Glutamatergic neuron (in vitro differentiated cells): Measurements from ENCODE around the gene NDUFA5. TPM values are rescaled to one million over a fixed set of nuclear protein-coding genes. Genes with fewer than 3 reads are reported as not detected.

Source experiments
- DNase-seq: peaks from one replicate; pipeline ENCODE4 v3.0.0; 2022
- H3K27ac Mint-ChIP-seq: one replicate; pipeline ENCODE4 v1.8.0; 2020; ENCODE audit warnings: mild to moderate bottlenecking, mixed read lengths, inconsistent platforms; ENCODE audit not compliant: unreplicated experiment
- H3K27me3 Mint-ChIP-seq: one replicate; pipeline ENCODE4 v1.8.0; 2020; ENCODE audit warnings: mild to moderate bottlenecking, moderate library complexity, mixed read lengths, inconsistent platforms; ENCODE audit not compliant: unreplicated experiment
- H3K36me3 Mint-ChIP-seq: one replicate; pipeline ENCODE4 v1.8.0; 2020; ENCODE audit warnings: mild to moderate bottlenecking, mixed read lengths, inconsistent platforms; ENCODE audit not compliant: unreplicated experiment
- H3K4me1 Mint-ChIP-seq: one replicate; pipeline ENCODE4 v1.8.0; 2020; ENCODE audit warnings: mild to moderate bottlenecking, low read depth, mixed read lengths, inconsistent platforms; ENCODE audit not compliant: unreplicated experiment
- H3K4me3 Mint-ChIP-seq: one replicate; pipeline ENCODE4 v1.8.0; 2020; ENCODE audit warnings: mild to moderate bottlenecking, mixed read lengths, inconsistent platforms; ENCODE audit not compliant: unreplicated experiment
- H3K9me3 Mint-ChIP-seq: one replicate; pipeline ENCODE4 v1.8.0; 2020; ENCODE audit warnings: mild to moderate bottlenecking, moderate library complexity, mixed read lengths, inconsistent platforms; ENCODE audit not compliant: unreplicated experiment
- CTCF ChIP-seq: fragments of 200-600 bp; sonication (generic); IDR thresholded peaks from one replicate; pipeline ENCODE4 v1.5.0; 2021; ENCODE audit not compliant: partially characterized antibody, unreplicated experiment
- total RNA-seq: library from RNA; stranded (reverse); fragmentation: NEBNext Ultra II Directional; extraction: Animal tissue kit (Norgen Biotek cat#: 25700); gene quantifications from one replicate; pipeline ENCODE4 v1.2.1, GENCODE V29; 2021; ENCODE audit not compliant: unreplicated experiment

NDUFA5 gene
- total RNA-seq, 1 donor from 2014 or later, result 84.4 TPM

GRCh38 chr7:123571684-123572083 is 14.1 kb upstream of the NDUFA5 start:
- H3K9me3 Mint-ChIP-seq, result peaks cover 2% of the 10 kb centered on the region
- no peaks in the 10 kb centered on the region for H3K27me3 Mint-ChIP-seq
- no peaks in the 10 kb centered on the region for H3K36me3 Mint-ChIP-seq
- DNase-seq, result no peak
- H3K4me1 Mint-ChIP-seq, result peaks cover 11% of the 10 kb centered on the region
- no peak overlapping the region for H3K4me3 Mint-ChIP-seq
- TF ChIP-seq CTCF, result no peak
- H3K27ac Mint-ChIP-seq, result no peak overlapping the region

GRCh38 chr7:123571187-123571586 is 13.6 kb upstream of the NDUFA5 start:
- DNase-seq, result no peak
- no peak for TF ChIP-seq CTCF
- Mint-ChIP-seq H3K9me3 (peaks cover 2% of the 10 kb centered on the region), H3K27ac (no peak overlapping the region), H3K4me3 (no peak overlapping the region), H3K27me3 (no peaks in the 10 kb centered on the region), H3K36me3 (no peaks in the 10 kb centered on the region), H3K4me1 (peaks cover 11% of the 10 kb centered on the region)

- no peak for DNase-seq
- Mint-ChIP-seq H3K27me3 (no peaks in the 10 kb centered on the region), H3K4me1 (peaks cover 11% of the 10 kb centered on the region), H3K9me3 (peaks cover 2% of the 10 kb centered on the region), H3K4me3 (no peak overlapping the region), H3K36me3 (no peaks in the 10 kb centered on the region), H3K27ac (no peak overlapping the region)
- no peak for TF ChIP-seq CTCF
Observed at GRCh38 chr7:123570390-123571182, 13.0 kb upstream of the NDUFA5 start.

DNA sequence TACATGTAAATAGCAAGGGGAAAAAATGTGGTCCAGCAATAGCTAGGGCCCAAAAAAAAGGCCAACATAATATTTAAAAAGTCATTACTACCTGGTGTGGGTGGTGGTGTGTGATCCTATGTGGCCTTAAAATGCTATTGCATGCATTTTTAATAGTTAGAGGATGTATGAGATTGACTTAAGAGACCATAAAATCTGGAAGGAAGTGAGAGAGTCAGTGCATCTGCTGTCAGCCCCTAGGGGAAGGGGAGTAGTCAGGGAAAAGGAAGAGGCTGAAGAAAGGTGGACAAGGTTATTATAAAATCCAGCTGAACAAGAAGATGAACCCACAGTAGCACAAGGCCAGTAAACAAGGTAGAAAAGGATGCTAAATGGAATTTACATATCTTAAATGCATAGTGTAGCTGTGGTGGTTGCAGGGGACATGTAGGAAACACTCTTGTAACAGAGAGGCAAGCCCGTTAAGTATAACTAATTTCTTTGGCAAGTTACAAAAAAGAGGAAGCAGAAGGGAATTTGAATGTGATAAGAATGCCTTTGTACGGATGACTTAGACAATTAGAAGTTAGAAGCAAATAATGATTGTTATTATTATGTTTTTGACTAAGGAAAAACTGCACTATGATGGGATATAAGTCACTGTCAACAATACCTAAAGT is 11.9 kb upstream of the NDUFA5 start:
- Mint-ChIP-seq H3K4me1 (peaks cover 7% of the 10 kb centered on the region), H3K27ac (no peak overlapping the region), H3K4me3 (no peak overlapping the region), H3K27me3 (no peaks in the 10 kb centered on the region), H3K36me3 (no peaks in the 10 kb centered on the region), H3K9me3 (peaks cover 2% of the 10 kb centered on the region)
- TF ChIP-seq CTCF, result no peak
- no peak for DNase-seq

DNA sequence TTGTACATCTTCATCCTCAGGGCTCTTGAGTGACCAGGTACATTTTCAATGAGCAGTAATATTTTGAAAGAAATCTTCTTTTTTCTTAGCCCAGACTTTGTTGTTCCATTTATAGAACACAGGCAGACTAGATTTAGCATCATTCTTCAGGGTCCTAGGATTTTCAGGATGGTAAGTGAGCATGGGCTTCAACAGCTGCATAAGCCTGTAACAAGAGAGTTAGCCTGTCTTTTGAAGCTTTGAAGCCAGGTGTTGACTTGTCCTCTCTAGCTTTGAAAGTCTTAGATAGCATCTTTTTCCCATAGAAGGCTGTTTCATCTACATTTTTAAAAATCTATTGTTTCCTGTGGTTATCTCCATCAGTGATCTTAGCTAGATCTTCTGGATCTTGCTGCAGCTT is 4.5 kb upstream of the NDUFA5 start:
- DNase-seq, result no peak
- Mint-ChIP-seq H3K4me3 (no peak overlapping the region), H3K9me3 (no peaks in the 10 kb centered on the region), H3K27me3 (no peaks in the 10 kb centered on the region), H3K36me3 (no peaks in the 10 kb centered on the region), H3K4me1 (peaks cover 6% of the 10 kb centered on the region), H3K27ac (no peak overlapping the region)
- TF ChIP-seq CTCF, result no peak
